HT-29 (cell line): ENCODE data around the gene ASPN. TPM values are rescaled to one million over a fixed set of nuclear protein-coding genes. Genes with fewer than 3 reads are reported as not detected.
"Not testable (repeated sequence)": the region's sequence is repeated elsewhere in the genome, so short reads cannot be mapped to it uniquely, and the experiment has no call there.

Experiments used
- DNase-seq: peaks from one replicate; pipeline ENCODE4 v3.0.0-alpha.2; 2015; ENCODE audit warnings: low spot score
- small RNA-seq: library from RNA; depleted of rRNA; stranded (forward); fragments of <200 nt; gene quantifications from one replicate; pipeline ENCODE3, GENCODE V24; 2014
- total RNA-seq: library from RNA; depleted of rRNA; stranded (reverse); fragments of >200 nt; shearing (Covaris generic); gene quantifications from 2 replicates; pipeline ENCODE4 v1.2.3, GENCODE V29; 2014; rRNA removed

Gene ASPN
- total RNA-seq, 1 experiment from 2014 or later, result not detected

GRCh38 chr9:92422611-92423338, 59.5 kb downstream of the ASPN start:
- no peak for DNase-seq

DNA sequence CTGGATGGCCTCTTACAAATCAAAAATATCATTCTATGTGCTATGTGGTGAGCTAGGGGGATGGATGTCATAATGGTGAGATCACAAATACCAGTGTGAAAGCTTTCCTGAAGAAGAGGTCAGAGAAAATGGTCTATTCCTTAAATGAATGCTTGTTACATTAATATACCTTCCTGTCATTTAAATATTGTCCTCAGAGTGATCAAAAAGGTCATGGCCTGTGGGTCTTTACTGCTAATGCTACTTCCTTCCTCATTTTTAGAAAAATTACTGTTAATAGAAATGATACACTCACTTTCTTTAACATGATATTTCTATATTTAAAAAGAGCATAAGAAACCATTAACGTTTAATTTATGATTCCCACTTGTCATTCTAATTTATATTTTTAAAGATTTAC, 67.7 kb downstream of the ASPN start:
- no peak for DNase-seq

DNA sequence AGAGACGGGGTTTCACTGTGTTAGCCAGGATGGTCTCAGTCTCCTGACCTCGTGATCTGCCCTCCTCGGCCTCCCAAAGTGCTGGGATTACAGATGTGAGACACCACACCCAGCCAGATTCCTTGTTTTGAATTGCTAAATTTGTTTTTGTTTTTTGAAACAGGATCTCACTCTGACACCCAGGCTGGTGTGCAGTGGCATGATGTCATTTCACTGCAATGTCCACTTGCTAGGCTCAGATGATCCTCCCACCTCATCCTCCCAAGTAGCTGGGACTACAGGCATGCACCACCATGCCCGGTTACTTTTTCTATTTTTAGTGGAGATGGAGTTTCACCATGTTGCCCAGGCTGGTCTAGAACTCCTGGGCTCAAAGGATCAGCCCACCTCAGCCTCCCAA, 71.1 kb downstream of the ASPN start:
- not testable (repeated sequence) for DNase-seq

DNA sequence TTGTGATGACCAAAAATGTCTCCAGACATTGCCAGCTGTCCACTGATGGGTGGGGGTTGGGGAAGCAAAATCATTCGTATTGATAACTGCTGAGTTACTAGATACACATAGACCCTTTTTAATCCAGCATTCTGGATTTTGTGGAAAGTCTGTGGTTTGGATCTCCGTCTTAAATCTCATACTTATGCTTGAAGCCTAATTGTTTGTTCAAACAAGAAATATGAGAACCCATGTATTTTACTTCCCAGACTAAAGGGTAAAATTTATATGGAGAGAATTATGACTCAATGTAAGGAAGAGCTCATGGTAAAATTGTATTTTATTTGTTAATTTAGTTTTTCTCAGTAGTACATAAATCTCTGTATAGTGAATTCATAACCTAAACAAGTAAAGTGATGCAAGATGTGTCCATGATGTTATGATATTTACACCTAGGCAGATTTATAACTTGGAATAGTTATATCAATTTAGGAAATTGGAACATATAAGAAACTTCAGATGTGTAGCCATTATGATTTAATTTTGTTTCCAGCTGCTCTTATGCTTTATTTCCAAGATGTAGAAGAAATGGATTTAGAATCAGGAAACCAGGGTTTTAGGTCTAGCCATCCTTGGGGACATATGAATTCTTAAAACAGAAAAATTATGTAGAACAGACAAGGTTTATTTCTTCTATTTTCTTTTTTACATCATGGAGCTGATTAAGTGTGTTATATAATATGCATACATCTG, 73.4 kb downstream of the ASPN start:
- no peak for DNase-seq

DNA sequence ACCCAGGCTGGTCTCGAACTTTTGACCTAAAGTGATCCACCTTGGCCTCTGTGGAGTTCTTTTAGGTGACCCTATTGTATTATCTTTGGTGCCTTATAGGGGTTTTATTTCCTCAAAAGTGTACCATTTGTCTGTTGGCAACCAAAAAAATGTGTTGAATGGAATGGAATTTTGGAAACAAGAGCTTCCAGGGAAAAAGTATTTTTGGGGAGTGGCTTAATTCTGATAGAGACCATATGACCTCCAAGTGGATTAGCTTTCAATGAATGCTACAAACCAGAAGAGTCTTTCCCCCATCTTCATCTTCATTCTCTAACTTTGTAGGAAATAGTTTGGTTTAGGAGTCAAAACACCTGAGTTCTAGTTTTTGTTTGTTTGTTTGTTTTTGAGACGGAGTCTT, 74.5 kb downstream of the ASPN start:
- DNase-seq, result no peak

- no peak for DNase-seq
Measured at GRCh38 chr9:92406477-92406876, 75.8 kb downstream of the ASPN start.

Small RNA genes lying within 50 kb of the gene (small RNA-seq; reads per million reads assigned to genes)
- not detected for gene MIR4670

Other genes starting within 250 kb of the ASPN start
- gene IARS1, start 188.8 kb downstream of the ASPN start, total RNA-seq, result 121 and 123 TPM in 2 replicates
- gene NOL8, start 157.2 kb downstream of the ASPN start, total RNA-seq, result 9.3 and 12.3 TPM in 2 replicates
- gene CENPP, start 156.6 kb downstream of the ASPN start, total RNA-seq, result 2.6 and 5.8 TPM in 2 replicates
- gene OGN, start 77.9 kb downstream of the ASPN start, total RNA-seq, result not detected in 2 replicates
- not detected in 2 replicates for gene OMD, start 58.0 kb downstream of the ASPN start, total RNA-seq
- gene ECM2, start 53.5 kb upstream of the ASPN start, total RNA-seq, result not detected in 2 replicates
- gene IPPK, start 187.6 kb upstream of the ASPN start, total RNA-seq, result 16.5 and 20.4 TPM in 2 replicates